ENCODE results near the gene MAP3K9.

Gene MAP3K9

GRCh38 chr14:70780396-70781075, 28.8 kb downstream of the MAP3K9 start:
- no peak for DNase-seq

DNA sequence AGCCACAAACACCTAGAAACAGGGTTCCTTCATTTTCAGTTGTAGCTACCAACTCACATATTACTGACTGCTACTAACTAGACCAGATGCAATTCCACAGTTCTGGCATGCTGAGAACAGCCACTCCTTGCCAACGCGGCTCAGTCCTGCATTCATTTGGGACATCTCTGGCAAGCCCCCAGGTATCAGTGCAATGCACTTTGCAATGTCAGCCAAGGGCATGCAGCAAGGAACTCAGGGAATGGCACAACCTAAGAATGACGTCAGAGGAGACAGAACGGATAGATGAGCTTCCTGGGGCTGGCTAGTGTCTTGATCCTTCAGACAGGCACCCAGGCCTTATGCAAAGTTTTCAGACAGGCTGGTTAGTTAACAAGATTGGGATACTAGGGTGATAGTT, 29.6 kb downstream of the MAP3K9 start:
- no peak for DNase-seq

- no peak for DNase-seq
Observed at GRCh38 chr14:70776197-70776596, 33.1 kb downstream of the MAP3K9 start.

GRCh38 chr14:70773182-70773862, 36.0 kb downstream of the MAP3K9 start:
- DNase-seq: no peak

- DNase-seq: no peak
Observed at GRCh38 chr14:70771781-70772212, 37.5 kb downstream of the MAP3K9 start.

GRCh38 chr14:70770490-70770889, 38.8 kb downstream of the MAP3K9 start:
- no peak for DNase-seq

GRCh38 chr14:70759398-70759797, 49.9 kb downstream of the MAP3K9 start:
- DNase-seq: no peak

- DNase-seq: no peak
Observed at GRCh38 chr14:70755655-70756054, 53.7 kb downstream of the MAP3K9 start.

DNA sequence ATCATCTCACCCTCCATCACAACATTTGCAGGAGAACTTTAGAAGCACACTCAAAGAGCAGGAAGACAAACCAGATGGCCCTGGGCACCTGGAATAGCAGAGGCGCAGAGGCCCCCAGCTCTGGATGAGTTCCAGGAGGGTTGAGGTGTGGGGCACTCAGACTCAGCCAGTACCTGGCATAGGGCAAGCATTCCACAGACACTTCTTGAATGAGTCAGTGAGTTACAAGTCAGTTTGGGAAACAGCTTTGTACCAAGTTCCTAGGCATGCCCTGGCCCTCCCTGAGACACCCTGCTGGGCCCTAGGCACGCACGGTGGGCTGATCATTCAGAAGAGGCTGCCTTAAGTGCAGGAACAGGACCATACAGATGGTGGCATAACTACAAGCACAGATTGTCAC, 54.3 kb downstream of the MAP3K9 start:
- DNase-seq: no peak

- no peak for DNase-seq
Observed at GRCh38 chr14:70753518-70753953, 55.8 kb downstream of the MAP3K9 start.

DNA sequence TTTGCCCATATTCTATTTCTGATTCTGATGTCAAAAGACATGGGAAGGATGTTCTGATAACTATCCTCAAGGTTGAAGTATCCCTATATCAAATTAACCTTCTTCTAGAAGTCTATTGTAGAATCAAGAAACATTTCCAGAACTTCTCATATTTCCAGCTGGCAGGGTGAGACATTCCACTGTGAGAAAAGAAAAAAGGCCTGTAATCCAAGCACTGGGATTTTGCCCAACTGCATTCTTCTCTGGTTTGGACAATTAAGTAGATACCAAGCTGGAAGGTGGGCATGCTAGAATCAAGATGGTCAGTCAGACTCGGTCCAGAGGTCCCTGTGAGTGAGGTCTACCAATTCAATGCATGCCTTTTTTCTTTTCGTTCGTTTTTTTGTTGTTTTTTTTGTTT, 60.9 kb downstream of the MAP3K9 start:
- DNase-seq: no peak

DNA sequence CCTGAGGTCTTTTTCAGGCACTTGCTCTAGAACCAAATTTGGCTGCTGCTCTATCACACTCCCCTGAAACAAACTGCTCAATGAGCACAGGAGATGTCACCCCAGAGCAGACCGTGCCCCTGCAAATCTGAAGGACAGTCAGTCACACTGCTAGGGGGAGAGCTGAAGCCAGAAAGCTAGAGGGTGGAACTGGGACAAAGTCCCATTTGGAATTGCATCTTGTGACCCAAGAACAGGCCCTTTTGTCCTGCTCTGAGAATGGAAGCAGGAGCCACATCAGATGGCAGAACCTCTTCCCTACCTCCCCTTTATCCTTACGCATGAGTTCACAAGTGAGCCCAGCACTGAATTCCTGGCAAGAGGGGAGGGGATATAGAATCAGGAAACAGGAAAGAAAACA, 64.7 kb downstream of the MAP3K9 start:
- DNase-seq: no peak

GRCh38 chr14:70742316-70742715, 67.0 kb downstream of the MAP3K9 start:
- DNase-seq: no peak

GRCh38 chr14:70741482-70741881, 67.8 kb downstream of the MAP3K9 start:
- no peak for DNase-seq

DNA sequence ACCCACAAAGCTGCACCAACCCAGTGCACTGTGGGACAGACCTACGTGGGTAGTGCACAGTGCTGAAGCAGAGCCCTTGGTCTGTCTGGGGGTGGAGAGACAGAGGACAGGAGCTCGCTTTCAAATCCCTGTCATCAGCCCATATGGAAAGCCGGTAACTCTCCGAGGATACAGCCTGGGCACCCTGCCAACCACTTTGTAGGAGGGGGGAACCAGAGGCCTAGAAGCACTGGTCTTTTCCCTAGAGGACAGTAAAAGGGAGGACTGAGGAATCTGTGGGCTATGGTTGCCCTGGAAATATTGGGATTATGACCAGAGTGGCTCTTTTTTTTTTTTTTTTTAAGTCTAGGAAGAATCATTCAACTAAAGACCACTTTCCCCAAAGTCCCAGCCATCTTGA, 74.3 kb downstream of the MAP3K9 start:
- DNase-seq: no peak

GRCh38 chr14:70731447-70732239, 77.7 kb downstream of the MAP3K9 start:
- DNase-seq: peak; percentile 5

DNA sequence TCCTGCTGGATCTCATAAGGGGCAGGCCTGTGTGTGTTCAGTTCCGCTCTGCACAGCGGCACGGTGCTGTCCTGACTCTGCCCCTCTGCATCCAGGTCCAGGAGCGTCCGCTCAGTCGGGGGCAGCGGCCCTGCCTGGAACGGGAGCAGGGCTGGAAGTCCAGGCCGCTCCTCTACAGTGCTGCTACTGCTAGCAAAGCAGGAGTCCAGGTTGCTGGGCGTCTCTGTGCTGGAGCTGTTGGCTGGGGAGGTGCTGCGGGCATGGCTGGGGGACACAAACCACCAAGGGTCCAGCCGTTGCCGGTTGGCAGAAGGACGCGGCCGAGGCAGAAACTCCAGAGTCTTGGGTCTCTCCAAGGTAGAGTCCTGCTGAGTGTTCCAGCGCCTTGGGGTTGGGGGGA, 78.9 kb downstream of the MAP3K9 start:
- no peak for DNase-seq

DNA sequence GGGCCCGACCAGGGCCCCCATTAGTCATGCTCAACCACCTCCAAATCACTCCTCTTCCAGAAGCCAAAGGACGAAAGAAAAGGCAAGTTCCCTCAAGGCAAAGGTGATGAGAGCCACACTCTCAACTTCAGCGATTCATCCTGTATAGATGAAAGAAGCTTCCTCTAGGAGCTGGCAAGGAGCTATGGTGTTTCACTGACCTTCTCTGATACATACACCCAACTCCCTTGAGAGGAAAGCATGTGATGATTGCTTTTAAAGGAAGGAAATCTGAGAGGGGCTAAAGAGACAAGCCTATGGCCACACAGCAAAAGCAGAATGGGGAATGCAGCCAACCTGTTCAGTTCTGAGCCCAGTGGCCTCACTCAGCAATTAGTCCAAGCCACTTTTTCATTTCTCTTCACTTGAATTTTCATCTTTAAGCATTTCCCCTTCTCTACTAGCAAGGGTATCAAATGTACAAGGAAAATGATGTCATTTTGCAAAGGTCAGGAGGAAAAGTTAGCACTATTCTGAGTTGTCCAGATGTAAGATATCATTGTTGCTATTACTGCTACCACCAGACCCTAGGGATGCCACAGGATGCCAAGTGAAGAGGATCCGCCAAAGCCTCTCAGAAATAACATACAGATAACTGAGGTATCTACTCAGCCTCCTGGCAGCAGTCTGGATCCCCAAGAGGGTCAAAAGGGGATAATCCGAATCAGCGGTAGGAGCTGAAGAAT, 82.5 kb downstream of the MAP3K9 start:
- no peak for DNase-seq

- no peak for DNase-seq
Observed at GRCh38 chr14:70724944-70725343, 84.4 kb downstream of the MAP3K9 start.

- no peak for DNase-seq
Observed at GRCh38 chr14:70724110-70724509, 85.2 kb downstream of the MAP3K9 start.

DNA sequence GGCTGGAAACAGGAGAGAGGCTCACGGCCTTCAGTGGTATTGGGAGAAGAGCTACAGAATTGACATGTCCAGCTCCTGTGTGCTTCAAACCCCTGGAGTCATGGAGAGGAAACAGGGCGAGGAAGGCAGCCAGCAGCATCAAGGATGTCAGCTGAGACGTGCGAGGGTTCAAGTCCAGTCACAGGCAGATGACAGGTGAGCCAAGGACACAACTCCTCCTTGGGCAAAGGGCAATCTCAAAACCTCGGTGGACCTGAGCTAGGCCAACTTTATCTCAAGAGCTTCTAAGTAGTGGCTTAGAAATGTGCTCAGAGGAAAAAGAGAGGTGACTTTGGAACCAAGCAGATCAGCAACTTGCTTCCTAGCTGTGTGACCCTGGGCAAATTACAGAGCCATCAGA, 86.0 kb downstream of the MAP3K9 start:
- no peak for DNase-seq

GRCh38 chr14:70722418-70722817, 86.9 kb downstream of the MAP3K9 start:
- no peak for DNase-seq

- DNase-seq: no peak
Observed at GRCh38 chr14:70721542-70721941, 87.8 kb downstream of the MAP3K9 start.
